Esophagus muscularis mucosa (tissue), 3 donors: ENCODE data around the gene CDC14B.
A peak's percentile ranks its signal among the peaks of the same experiment; 100 is the strongest.

Experiments used
- CTCF ChIP-seq, 3 experiments: fragments of 200-600 bp in 2 of 3; fragments of 450-650 bp in 1 of 3; sonication (generic) in 2 of 3; IDR thresholded peaks; one replicate each; pipeline ENCODE4 v1.5.1; 2017 to 2019; ENCODE audit warnings: antibody characterized with exemption in 3 of 3, mild to moderate bottlenecking in 2 of 3, moderate library complexity in 1 of 3
- POLR2AphosphoS5 ChIP-seq, 2 donors: sonication (generic); formaldehyde crosslinking; IDR thresholded peaks; one replicate each; pipeline ENCODE4 v1.6.1; 2017; ENCODE audit warnings: antibody characterized with exemption in 2 of 2

GRCh38 chr9:96483733-96484390 lies 135.8 kb downstream of the CDC14B start:
- TF ChIP-seq CTCF (IDR thresholded peaks at IDR 0.05) = no peak
- peak in 1 of 2 donors; percentile 62 for TF ChIP-seq POLR2AphosphoS5 (IDR thresholded peaks at IDR 0.05)
